ENCODE measurements around the gene COQ4.

GRCh38 chr9:128314697-128315096 is 7.9 kb upstream of the COQ4 start:
- no peak for TF ChIP-seq CTCF (IDR thresholded peaks at IDR 0.05; ENCODE audit: low read length)
- no peak for TF ChIP-seq EZH2 (optimal IDR thresholded peaks at IDR 0.05; ENCODE audit: low read depth, low read length)
- no peak for TF ChIP-seq EZH2phosphoT487 (IDR thresholded peaks at IDR 0.05; ENCODE audit: low read length)

All from MM.1S (cell line).